Naive B cell (primary cell): Measurements from ENCODE around the gene PLSCR3. TPM values are rescaled to one million over a fixed set of nuclear protein-coding genes. Genes with fewer than 3 reads are reported as not detected.
A peak's percentile ranks its signal among the peaks of the same experiment; 100 is the strongest.

Experiments used
- ATAC-seq, 2 donors: fragments of 150-1000 bp; cut with Tn5 transposase; 2 replicates each; pipeline ENCODE4 v1.10.0; 2021; ENCODE audit warnings: low read depth in 2 of 2, mild to moderate bottlenecking in 2 of 2, moderate library complexity in 2 of 2
- DNase-seq: peaks from one replicate; pipeline ENCODE4 v3.0.0; 2022
- H3K27ac Mint-ChIP-seq, 6 donors: one replicate each; pipeline ENCODE4 v1.8.0; 2020 to 2022; ENCODE audit warnings: mild to moderate bottlenecking in 6 of 6, mixed read lengths in 6 of 6, moderate library complexity in 5 of 6, inconsistent platforms in 2 of 6
- H3K27me3 Mint-ChIP-seq, 3 donors: one replicate each; pipeline ENCODE4 v1.8.0; 2021 to 2022; ENCODE audit warnings: mixed read lengths in 3 of 3, mild to moderate bottlenecking in 1 of 3
- H3K36me3 Mint-ChIP-seq, 2 donors: one replicate each; pipeline ENCODE4 v1.8.0; 2020 to 2022; ENCODE audit warnings: mixed read lengths in 2 of 2, inconsistent platforms in 1 of 2, mild to moderate bottlenecking in 1 of 2
- H3K4me1 Mint-ChIP-seq, 3 donors: one replicate each; pipeline ENCODE4 v1.8.0; 2020 to 2022; ENCODE audit warnings: mixed read lengths in 3 of 3, inconsistent platforms in 1 of 3, mild to moderate bottlenecking in 1 of 3, moderate library complexity in 1 of 3
- H3K4me3 Mint-ChIP-seq, 8 donors: one replicate each; pipeline ENCODE4 v1.8.0; 2020 to 2022; ENCODE audit warnings: mild to moderate bottlenecking in 8 of 8, mixed read lengths in 8 of 8, moderate library complexity in 8 of 8, inconsistent platforms in 2 of 8
- H3K9me3 Mint-ChIP-seq, 7 donors: one replicate each; pipeline ENCODE4 v1.8.0; 2020 to 2022; ENCODE audit warnings: mixed read lengths in 7 of 7, mild to moderate bottlenecking in 5 of 7, inconsistent platforms in 2 of 7, moderate library complexity in 1 of 7
- polyA plus RNA-seq, 6 donors: library from polyadenylated mRNA; unstranded; fragments of 300-500 nt; fragmentation: Illumina TruSeq; gene quantifications; one replicate each; pipeline ENCODE4 v1.2.3, GENCODE V29; 2021; ENCODE audit warnings: low read depth in 6 of 6

PLSCR3 gene
- polyA plus RNA-seq, 6 donors from 2014 or later: 43.1 to 73.4 (median 59.1) TPM

- Mint-ChIP-seq H3K9me3 (no peaks in the 10 kb centered on the region), H3K27ac (peak overlapping the region; percentile 79 to 98 (median 96)), H3K27me3 (peaks cover 20 to 38% (median 37%) of the 10 kb centered on the region in 3 donors), H3K4me1 (peaks cover 31 to 55% (median 52%) of the 10 kb centered on the region in 3 donors), H3K4me3 (peak overlapping the region; percentile 87 to 99 (median 95)), H3K36me3 (peaks cover 0 to 23% of the 10 kb centered on the region in 2 donors)
- DNase-seq: peak; percentile 77
- peak; percentile 54 to 62 for ATAC-seq
Observed at GRCh38 chr17:7436556-7437368, 42.4 kb upstream of the PLSCR3 start.

GRCh38 chr17:7435676-7436555 lies 41.6 kb upstream of the PLSCR3 start:
- peak overlapping the region; percentile 87 to 98 (median 98) for H3K27ac Mint-ChIP-seq
- ATAC-seq: peak; percentile 27 to 29
- peaks cover 0 to 23% of the 10 kb centered on the region in 2 donors for H3K36me3 Mint-ChIP-seq
- DNase-seq: no peak
- H3K4me3 Mint-ChIP-seq: peak overlapping the region; percentile 87 to 99 (median 95)
- H3K9me3 Mint-ChIP-seq: no peaks in the 10 kb centered on the region
- peaks cover 12 to 30% (median 30%) of the 10 kb centered on the region in 3 donors for H3K27me3 Mint-ChIP-seq
- H3K4me1 Mint-ChIP-seq: peaks cover 31 to 52% (median 50%) of the 10 kb centered on the region in 3 donors

DNA sequence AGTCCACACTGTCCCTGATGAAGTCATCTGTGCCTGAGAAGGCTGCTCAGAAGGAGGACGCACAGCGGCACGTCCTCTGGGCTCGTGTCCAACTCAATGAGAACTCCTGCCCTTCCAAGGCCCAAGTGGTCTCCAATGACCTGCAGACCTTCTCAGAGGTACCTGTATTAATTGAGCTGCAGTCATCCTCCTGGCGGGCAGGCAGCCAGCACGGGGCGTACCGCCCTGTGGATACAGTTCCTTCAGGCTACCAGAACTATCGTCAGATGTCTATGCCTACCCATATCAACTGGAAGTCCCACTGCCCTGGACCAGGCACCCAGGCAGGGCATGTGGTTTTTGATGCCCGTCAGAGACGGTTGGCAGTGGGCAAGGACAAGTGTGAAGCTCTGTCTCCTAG lies 38.0 kb upstream of the PLSCR3 start:
- H3K27ac Mint-ChIP-seq: no peak overlapping the region

DNA sequence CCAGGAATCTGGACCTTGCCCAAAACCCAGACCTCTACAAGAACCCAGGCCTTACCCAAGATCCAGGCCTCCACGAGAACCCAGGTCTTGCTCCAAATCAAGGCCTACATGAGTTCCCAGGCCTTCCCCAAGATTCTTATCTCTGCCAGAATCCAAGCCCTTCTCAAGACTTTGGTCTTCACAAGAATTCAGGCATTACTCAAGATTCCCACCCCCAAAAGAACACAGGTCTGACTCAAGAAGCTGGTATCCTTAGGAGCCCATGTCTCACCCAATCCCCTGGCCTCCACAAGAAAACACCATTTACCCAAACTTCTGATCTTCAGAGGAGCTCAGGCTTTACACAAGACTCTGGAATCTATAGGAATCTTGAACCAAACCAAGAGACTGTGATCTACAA lies 36.9 kb upstream of the PLSCR3 start:
- Mint-ChIP-seq H3K4me3 (no peak overlapping the region), H3K27me3 (peaks cover 0 to 3% (median 0%) of the 10 kb centered on the region in 3 donors), H3K36me3 (no peaks in the 10 kb centered on the region), H3K4me1 (peaks cover 3 to 13% (median 11%) of the 10 kb centered on the region in 3 donors), H3K9me3 (no peaks in the 10 kb centered on the region), H3K27ac (no peak overlapping the region)
- DNase-seq (no peak), ATAC-seq (no peak)

More for the DNA sequence above, 38.0 kb upstream of the PLSCR3 start:
- no peaks in the 10 kb centered on the region for H3K27me3 Mint-ChIP-seq
- ATAC-seq (no peak), DNase-seq (no peak)
- no peaks in the 10 kb centered on the region for H3K36me3 Mint-ChIP-seq
- no peaks in the 10 kb centered on the region for H3K9me3 Mint-ChIP-seq
- peak overlapping the region in 3 of 8 donors; percentile 16 to 55 (median 51) for H3K4me3 Mint-ChIP-seq
- H3K4me1 Mint-ChIP-seq: peaks cover 7 to 20% (median 18%) of the 10 kb centered on the region in 3 donors

DNA sequence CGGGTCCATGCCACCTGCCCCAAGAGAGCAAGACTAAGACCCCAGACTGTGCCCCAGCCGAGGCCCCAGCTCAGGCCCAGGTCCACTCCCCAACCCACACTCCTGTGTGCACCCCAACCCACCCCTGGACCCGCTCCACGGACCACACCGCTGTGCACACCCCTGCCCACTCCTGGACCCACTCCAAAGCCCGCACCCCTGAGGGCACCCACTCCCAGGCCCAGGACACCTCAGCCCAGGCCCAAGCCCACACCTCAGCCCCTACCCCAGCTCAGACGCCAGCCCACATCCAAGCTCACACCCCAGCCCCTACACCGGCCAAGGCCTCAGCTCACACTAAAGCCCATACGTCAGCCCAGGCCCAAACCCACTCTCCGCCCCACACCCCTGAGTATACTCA lies 35.4 kb upstream of the PLSCR3 start:
- H3K27me3 Mint-ChIP-seq: peaks cover 0 to 10% (median 6%) of the 10 kb centered on the region in 3 donors
- ATAC-seq: no peak
- H3K4me3 Mint-ChIP-seq: no peak overlapping the region

GRCh38 chr17:7428557-7428956 lies 34.2 kb upstream of the PLSCR3 start, which contains the start of gene SPEM3:
Gene SPEM3 (plus strand): TSS chr17:7428857. CDS start chr17:7428903, 46 bp downstream.
- no peak within 1 kb of the TSS for H3K4me3 Mint-ChIP-seq
- H3K9me3 Mint-ChIP-seq: no peaks in the 10 kb centered on the region
- no peak for ATAC-seq
- H3K36me3 Mint-ChIP-seq: no peaks in the 10 kb centered on the region
- no peaks in the 10 kb centered on the region for H3K4me1 Mint-ChIP-seq
- peaks cover 0 to 13% (median 8%) of the 10 kb centered on the region in 3 donors for H3K27me3 Mint-ChIP-seq
- no peak within 1 kb of the TSS for H3K27ac Mint-ChIP-seq
- DNase-seq: no peak

More for the DNA sequence above, 35.4 kb upstream of the PLSCR3 start:
- no peaks in the 10 kb centered on the region for H3K36me3 Mint-ChIP-seq
- H3K9me3 Mint-ChIP-seq: no peaks in the 10 kb centered on the region
- no peaks in the 10 kb centered on the region for H3K4me1 Mint-ChIP-seq
- peak overlapping the region in 1 of 6 donors; percentile 22 for H3K27ac Mint-ChIP-seq
- no peak for DNase-seq

GRCh38 chr17:7427549-7427948 lies 33.2 kb upstream of the PLSCR3 start:
- Mint-ChIP-seq H3K27me3 (peaks cover 0 to 13% (median 8%) of the 10 kb centered on the region in 3 donors), H3K4me3 (no peak overlapping the region), H3K4me1 (no peaks in the 10 kb centered on the region), H3K9me3 (no peaks in the 10 kb centered on the region), H3K27ac (no peak overlapping the region), H3K36me3 (no peaks in the 10 kb centered on the region)
- DNase-seq (no peak), ATAC-seq (no peak)

GRCh38 chr17:7426896-7427489 lies 32.7 kb upstream of the PLSCR3 start:
- Mint-ChIP-seq H3K36me3 (no peaks in the 10 kb centered on the region), H3K27ac (no peak overlapping the region), H3K4me3 (no peak overlapping the region), H3K27me3 (peaks cover 0 to 13% (median 8%) of the 10 kb centered on the region in 3 donors), H3K4me1 (no peaks in the 10 kb centered on the region), H3K9me3 (no peaks in the 10 kb centered on the region)
- DNase-seq: no peak
- ATAC-seq: no peak

DNA sequence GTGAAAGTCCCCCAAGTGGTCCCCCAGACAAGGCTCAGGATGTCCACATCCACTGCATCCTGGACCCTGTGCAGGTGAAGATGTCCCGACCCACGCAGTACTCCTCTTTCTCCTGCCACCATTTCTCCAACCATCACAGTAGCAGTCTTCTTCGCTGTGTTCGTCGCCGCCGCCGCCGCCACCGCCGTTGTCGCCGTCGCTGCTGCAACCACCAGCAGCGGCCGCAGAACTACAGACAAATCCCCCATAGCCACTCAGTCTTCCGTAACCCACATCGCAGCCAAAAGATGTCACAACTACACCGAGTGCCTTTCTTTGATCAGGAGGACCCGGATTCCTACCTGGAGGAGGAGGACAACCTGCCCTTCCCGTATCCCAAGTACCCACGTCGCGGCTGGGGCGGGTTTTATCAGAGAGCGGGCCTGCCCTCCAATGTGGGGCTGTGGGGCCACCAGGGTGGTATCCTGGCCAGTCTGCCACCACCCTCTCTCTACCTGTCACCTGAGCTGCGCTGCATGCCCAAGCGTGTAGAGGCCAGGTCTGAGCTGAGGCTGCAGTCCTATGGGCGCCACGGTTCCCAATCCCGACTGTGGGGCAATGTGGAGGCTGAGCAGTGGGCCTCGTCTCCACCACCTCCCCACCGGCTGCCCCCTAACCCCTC lies 32.0 kb upstream of the PLSCR3 start:
- peaks cover 0 to 13% (median 8%) of the 10 kb centered on the region in 3 donors for H3K27me3 Mint-ChIP-seq
- no peaks in the 10 kb centered on the region for H3K9me3 Mint-ChIP-seq
- no peak overlapping the region for H3K27ac Mint-ChIP-seq
- H3K4me1 Mint-ChIP-seq: no peaks in the 10 kb centered on the region
- H3K4me3 Mint-ChIP-seq: no peak overlapping the region
- no peaks in the 10 kb centered on the region for H3K36me3 Mint-ChIP-seq
- ATAC-seq (no peak), DNase-seq (no peak)

- H3K27ac Mint-ChIP-seq: no peak overlapping the region
- no peak for DNase-seq
- H3K4me1 Mint-ChIP-seq: no peaks in the 10 kb centered on the region
- H3K36me3 Mint-ChIP-seq: no peaks in the 10 kb centered on the region
- no peak for ATAC-seq
- H3K9me3 Mint-ChIP-seq: no peaks in the 10 kb centered on the region
- H3K4me3 Mint-ChIP-seq: no peak overlapping the region
- H3K27me3 Mint-ChIP-seq: peaks cover 0 to 13% (median 8%) of the 10 kb centered on the region in 3 donors
Observed at GRCh38 chr17:7425756-7426155, 31.4 kb upstream of the PLSCR3 start.

DNA sequence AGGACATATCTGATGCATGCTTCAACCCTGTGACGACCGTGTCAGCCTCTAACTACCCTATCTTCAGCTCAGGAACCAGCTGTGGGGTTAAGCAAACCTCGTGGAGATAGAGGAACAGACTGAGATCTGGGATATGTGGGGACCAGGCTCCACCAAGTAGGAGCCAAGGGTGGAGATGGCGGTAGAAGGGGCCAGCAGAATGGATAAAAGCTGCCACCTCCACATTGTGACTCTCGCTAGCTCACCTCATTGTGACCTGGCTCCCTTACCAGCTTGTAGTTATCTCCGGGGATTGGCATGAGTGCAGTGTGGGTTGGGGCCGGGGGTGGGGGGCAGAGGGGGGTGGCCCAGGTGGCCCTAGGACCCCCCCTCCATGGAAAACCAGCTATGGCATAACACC lies 31.0 kb upstream of the PLSCR3 start, which contains the start of gene SPEM2:
TSS of gene SPEM2 (plus strand) at position 301 of the 400 bp plus-strand sequence. CDS start at position 374, 73 bp downstream.
- peaks cover 0 to 13% (median 8%) of the 10 kb centered on the region in 3 donors for H3K27me3 Mint-ChIP-seq
- DNase-seq (no peak), ATAC-seq (no peak)
- H3K4me1 Mint-ChIP-seq: no peaks in the 10 kb centered on the region
- H3K27ac Mint-ChIP-seq: no peak within 1 kb of the TSS
- H3K9me3 Mint-ChIP-seq: no peaks in the 10 kb centered on the region
- peak within 1 kb of the TSS in 1 of 8 donors; percentile 25 for H3K4me3 Mint-ChIP-seq
- H3K36me3 Mint-ChIP-seq: no peaks in the 10 kb centered on the region

- H3K27me3 Mint-ChIP-seq: peaks cover 0 to 22% (median 16%) of the 10 kb centered on the region in 3 donors
- no peaks in the 10 kb centered on the region for H3K9me3 Mint-ChIP-seq
- H3K27ac Mint-ChIP-seq: no peak overlapping the region
- DNase-seq (no peak), ATAC-seq (no peak)
- H3K4me3 Mint-ChIP-seq: no peak overlapping the region
- no peaks in the 10 kb centered on the region for H3K4me1 Mint-ChIP-seq
- no peaks in the 10 kb centered on the region for H3K36me3 Mint-ChIP-seq
Observed at GRCh38 chr17:7423679-7424078, 29.4 kb upstream of the PLSCR3 start.
